ENCODE results near the gene NDUFA1.
"Not testable (repeated sequence)": the region's sequence is repeated elsewhere in the genome, so short reads cannot be mapped to it uniquely, and the experiment has no call there.

The NDUFA1 gene

DNA sequence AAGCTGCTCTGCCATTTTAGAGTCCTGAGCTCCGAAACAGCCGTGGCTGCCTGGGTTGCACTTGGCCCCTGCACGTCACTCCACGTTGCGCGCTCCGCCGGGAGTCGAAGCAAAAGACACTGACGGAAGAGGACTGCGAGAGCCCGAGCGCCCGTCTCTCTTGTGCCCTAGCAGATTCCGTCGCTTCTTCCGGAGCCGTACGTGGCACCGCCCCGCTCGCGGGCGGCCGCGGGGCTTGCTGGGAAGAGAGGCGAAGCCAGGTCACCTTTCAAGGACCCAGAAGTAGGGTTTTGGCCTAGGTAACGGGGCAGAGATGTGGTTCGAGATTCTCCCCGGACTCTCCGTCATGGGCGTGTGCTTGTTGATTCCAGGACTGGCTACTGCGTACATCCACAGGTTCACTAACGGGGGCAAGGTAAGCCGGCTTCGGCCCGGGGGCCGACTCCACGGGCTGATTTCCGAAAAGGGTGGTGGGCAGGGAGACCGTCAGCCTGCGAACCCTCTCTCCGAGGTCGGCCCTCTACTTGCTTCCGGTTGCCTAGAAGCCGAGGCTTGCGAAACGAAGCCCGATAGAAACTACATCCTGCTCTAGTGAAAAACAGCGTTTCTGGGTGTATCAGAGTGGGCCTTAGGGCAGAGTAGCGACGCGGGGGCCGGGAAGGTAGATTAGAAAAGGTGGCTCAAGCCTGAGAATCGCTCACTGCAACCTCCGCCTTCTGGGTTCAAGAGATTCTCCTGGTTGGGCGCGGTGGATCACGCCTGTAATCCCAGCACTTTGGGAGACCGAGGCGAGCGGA is at the start of gene NDUFA1, which contains the start of gene RNF113A:
NDUFA1 (plus strand) TSS at position 234 of the 797 bp plus-strand sequence; CDS start at position 314, 80 bp downstream.
RNF113A (minus strand) TSS at position 135 of the 797 bp plus-strand sequence; CDS start at position 15, 120 bp downstream.
- DNase-seq (ENCODE audit: low read depth in 3 of 3) = peak; percentile 46 to 68 (median 68)

DNA sequence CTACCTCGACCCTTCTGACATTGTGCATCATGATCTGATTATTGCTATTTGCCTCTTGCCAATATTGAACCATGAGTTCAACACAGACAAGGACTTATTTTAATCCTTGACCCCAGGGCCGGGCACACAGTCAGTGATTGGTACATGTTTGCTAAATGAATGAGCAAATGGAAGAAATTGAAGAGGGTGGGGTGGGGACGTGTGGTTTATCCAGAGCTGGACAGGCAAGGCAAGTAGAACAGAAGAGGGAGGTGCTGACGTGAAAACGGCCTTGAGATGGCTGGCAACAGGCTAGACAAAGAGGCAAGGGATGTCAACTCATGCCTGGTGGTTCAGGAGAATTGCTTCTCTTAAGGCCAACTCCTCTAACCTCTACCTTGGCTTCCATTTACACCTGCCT is 47.4 kb upstream of the NDUFA1 start:
- not testable (repeated sequence) for DNase-seq (ENCODE audit: low read depth in 3 of 3)

DNA sequence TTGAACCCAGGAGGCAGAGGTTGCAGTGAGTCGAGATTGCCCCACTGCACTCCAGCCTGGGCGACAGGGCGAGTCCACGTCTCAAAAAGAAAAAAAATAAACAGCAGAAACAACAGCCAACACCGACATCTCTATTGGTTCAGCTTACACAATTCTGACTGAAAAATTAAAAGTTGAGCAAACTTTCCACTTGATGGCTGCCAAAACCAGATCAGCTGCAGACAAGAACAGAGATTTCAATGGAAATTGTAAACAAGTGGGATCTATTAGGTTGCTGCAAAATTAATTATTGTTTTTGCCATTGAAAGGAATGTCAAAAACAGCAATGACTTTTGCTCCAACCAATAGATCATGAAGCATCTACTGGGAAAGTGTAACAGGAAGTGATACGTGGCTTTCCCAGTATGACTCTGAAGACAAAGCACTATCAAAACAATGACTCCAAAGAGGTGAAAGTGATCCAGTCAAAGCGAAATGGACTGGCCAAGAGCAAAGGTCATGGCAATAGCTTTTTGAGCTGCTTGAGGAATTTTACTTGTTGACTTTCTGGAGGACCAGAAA is 45.2 kb upstream of the NDUFA1 start:
- DNase-seq (ENCODE audit: low read depth in 3 of 3) = no peak

DNA sequence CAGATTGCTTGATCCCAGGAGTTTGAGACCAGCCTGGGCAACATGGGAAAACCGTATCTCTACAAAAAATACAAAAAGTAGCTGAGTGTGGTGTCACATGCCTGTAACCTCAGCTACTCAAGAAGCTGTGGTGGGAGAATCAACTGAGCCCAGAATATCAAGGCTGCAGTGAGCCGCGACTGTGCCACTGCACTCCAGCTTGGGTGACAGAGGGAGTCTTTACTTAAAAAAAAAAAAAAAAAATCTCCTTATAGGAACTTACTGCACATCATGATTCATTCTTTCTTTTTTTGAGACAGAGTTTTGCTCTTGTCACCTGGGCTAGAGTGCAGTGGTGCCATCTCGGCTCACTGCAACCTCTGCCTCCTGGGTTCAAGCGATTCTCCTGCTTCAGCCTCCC is 43.2 kb upstream of the NDUFA1 start:
- no peak for DNase-seq (ENCODE audit: low read depth in 3 of 3)

DNA sequence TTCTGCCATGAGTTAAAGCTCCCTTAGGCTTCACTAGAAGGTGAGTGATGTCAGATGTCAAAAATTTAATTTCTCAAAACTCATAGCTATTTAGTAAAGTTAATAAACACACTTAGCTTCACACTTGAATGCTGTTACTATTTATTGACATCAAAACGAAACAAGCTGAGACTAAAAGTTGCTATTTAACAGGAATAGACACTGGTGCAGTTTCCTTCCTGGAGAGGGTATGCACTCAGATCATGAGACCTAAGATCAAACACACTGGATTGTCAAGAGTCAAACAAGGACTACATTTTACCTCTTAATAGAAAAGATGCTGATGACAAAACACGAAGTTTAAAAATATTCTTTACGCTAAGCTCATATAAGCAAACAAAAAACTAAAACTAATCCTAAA is 37.7 kb upstream of the NDUFA1 start:
- no peak for DNase-seq (ENCODE audit: low read depth in 3 of 3)

DNA sequence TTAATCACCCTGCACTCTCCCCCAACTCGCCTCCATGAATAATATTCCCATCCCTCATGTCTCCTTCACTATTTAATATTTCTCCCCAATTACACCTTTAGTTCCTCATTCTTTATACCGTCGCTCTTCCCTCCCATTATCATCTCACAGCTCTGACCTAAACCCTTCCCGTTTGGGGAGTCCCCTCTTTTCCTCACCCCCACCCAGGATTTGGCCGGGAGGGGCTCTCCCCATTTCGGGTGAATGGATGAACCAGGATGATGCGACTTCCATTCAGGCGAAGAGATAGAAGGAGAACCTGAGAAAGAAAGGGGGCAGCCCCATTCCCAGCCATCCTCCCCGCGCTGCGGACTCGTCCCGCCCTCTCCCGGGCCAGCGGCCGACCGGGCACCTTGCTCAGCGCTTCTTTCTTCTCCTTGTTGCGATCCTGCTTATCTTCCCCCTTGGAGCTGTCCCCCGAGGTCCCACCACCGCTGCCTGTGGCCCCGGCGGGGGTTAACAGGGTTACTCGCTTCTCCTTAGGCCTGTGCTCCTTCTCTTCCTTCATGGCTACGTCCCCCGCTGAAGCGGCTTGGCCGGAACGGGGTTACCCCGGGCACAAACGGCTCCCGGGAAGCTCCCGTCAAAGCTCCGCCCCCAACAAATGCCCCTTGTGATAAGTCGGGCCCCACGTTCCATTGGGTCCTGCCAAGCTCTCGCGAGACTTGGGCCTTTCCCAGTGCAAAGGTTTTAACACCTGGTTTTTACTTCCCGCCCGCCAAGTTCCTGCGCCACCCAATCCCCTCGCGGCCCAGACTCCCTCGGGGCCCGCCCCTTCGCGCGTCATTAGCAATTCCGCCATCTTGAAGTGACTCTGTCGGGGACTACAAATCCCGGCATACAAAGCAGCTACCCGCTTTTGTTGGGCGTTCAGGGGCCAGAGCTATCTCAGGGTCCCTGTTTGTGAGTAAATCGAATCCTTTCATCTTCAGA is 19.0 kb upstream of the NDUFA1 start, which contains the start of gene UPF3B:
UPF3B (minus strand) TSS at position 582 of the 972 bp plus-strand sequence; CDS start at position 547, 35 bp downstream.
- DNase-seq (ENCODE audit: low read depth in 3 of 3) = peak; percentile 65 to 88 (median 87)

DNA sequence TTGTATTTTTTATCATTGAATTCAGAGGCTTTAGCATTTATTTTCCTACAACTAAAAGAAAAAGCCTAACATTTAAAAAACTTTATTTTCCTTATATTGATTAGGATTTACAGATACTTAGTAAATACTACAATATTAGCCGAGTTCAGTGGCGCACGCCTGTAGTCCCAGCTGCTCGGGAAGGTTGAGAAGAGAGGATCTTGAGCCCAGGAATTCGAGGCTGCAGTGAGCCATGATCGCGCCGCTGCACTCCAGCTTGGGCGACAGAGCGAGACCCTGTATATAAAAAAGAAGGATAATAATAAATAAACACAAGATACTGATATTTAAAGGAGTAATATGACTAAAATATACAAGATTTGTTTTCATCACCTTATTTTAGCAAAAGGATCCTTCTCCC is 18.2 kb upstream of the NDUFA1 start:
- DNase-seq (ENCODE audit: low read depth in 3 of 3) = no peak

DNA sequence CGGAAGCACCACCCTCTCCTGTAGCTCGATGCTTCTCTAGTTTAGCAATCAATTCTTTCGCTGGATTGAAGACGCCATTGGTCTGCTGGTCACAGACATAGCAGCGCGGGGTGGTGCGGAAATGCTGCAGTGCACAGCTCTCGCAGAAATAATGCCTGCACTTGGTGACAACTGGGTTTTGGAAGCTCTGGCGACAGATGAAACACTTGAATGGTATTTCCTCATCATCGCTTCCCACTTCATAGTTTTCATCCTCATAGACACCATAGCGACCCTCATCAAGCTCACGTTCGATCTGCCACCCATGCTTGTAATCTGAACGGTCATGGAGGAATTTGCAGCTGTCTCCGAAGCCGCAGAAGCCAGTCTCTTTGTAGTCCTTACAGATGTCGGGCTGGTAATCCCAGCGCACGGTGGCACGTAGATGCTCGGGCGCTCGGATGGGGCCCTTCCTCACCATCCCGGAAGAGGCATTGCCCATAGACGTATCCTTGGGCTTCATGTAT is 953 bp upstream of the NDUFA1 start:
- DNase-seq (ENCODE audit: low read depth in 3 of 3) = no peak

DNA sequence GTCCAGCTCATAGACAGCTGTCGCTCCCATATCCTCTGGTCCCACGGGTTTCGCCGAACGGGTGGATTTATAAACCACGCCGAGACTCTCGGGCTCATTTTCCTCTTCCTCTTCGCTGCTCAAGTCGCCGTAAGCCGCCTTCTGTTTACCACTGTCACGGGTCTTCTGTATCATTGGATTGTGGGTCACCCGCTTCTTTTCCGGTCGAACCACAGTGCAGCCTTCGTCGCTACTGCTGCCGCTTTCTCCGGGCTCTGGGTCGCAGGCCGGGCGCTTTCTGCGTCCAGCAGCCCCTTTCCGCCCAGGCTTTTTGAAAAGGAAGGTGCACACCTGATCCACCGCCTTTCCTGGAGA is 410 bp upstream of the NDUFA1 start:
- DNase-seq (ENCODE audit: low read depth in 3 of 3) = no peak

DNA sequence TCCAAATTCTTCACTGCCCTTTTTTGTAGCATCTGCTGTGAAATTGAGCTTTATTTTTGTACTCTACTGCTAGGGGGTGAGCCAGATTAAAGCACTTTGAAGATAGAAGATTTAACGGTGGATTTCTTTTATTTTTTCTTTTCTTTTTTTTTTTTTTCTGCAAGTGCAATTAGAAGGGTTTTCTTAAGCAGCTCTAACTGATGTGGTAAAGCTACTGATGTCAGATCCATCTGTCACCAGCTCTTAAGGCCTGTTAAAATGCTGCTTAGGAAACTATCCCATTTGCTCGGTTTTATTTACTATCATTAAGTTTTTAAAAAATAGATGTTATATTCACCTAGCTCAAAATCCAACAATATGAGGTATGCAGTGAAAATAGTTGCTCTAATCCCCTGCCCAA is 7.1 kb downstream of the NDUFA1 start:
- no peak for DNase-seq (ENCODE audit: low read depth in 3 of 3)

DNA sequence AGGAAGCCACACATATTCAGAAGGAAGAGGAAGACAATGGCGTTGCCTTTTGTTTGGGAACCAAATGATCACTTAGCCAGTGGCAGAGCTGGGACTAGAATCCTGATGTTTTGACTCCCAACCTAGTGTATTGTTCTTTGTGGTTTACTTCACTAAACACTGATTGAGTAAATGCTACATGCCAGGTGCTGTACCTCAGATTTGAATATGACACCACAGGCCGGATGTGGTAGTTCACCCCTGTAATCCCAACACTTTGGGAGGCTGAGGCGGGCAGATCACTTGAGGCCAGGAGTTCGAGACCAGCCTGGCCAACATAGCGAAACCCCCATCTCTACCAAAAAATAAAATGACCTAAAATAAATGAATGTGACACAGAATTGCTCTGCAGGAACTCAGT is 8.4 kb downstream of the NDUFA1 start:
- DNase-seq (ENCODE audit: low read depth in 3 of 3) = no peak

DNA sequence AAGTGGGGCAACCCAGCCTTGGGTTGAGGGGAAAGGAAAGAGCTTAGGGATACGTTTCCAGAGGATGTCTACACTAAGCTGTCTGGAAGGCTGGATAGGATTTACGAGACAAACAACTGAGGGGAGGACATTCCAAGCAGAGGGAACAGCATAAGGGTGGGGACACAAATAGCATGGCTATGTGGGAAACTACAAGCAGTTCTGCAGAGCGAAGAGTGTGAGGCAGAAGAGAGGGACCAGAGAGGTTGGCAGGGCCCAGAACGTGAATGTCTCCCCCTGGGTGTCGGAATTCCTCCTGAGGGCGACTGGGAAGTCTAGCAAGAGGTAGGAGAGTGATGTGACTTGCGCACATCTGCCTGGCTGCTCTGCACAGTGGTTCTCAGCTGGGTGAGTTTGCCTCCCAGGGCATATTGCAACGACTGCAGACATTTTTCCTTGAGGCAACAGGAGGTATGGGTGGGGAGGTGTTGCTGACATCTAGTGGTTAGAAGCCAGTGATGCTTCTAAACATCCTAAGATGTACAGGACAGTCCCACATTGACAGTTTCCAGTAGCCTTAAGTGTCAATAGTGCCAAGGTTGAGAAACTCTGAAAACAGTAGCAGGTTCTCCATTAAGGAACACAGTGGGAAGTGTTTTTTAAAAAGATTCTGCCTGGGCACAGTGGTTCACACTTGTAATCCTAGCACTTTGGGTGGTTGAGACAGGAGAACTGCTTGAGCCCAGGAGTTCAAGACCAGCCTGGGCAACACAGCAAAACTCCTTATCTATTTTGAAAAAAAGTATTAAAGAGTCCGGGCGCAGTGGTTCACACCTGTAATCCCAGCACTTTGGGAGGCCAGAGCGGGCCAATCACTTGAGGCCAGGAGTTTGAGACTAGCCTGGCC is 9.2 kb downstream of the NDUFA1 start:
- DNase-seq (ENCODE audit: low read depth in 3 of 3) = no peak

DNA sequence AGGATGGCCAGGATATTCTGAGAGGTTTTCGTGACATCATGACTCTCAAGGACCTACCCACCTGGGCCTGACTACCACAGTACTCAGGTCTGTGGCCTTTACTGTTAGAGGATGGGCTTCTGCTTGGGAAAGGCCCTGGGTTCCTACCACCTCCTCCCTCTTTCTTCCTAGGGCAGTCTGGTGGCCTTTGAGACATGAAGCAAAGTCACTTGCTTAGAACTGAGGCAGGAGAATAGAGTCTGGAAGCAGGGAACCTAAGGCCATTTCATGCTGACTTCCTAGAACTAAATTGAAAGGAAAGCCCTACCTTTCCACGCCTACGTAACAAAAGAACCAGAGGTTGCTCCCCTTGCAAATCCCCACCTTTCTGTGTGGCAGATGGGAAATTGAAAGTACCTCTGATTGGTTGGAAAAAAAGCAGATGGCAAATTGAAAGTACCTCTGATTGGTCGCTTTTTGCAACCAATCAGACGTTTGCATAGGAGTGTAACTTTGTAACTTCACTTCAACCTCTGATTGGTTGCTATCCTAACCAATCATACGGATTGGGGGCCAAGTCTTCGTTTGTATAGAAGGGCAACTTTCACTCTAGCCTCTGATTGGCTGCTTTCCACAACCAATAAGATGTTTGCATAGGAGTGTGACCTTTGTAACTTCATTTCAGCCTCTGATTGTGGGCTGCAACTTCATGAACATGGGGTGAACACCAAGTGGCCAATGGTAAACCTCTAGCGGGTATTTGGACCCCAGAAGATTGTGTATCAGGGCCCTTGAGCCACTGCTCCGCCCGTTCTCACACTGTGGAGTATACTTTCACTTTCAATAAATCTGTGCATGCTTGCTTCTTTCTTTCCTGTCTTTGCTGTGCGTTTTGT is 14.2 kb downstream of the NDUFA1 start:
- DNase-seq (ENCODE audit: low read depth in 3 of 3) = no peak

DNA sequence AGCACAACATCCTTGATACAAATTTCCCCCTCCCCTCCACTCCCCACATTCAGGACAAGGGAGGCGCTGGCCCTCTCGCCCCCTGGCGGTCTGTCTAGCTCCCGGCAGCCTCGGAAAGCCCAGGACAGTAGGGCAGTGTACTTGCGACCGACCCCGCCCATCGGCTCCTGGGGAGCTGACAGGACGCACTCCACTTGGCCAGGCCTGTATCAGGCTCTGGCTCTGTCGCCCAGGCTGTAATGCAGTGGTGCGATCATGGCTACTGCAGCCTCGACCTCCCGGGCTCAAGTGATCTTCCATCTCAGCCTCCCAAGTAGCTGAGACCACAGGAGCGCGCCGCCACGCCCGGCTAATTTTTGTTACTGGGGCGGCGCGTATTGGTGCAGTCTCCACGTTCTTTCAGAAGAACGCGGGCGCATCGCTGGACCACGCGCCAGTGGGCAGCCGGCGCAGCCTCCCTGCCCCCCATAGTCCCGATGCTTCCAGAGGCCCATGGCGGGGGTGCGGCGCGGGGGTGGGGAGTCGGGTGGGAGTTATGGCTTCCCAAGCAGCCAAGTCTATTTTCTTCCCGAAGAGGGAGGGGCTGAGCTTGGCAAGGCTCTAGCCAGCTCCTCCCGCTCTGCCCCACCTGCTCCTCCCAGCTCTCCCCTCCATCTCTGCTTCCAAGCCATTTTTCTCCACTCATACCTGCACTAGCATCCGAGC is 16.2 kb downstream of the NDUFA1 start:
- peak; percentile 14 to 28 (median 20) for DNase-seq (ENCODE audit: low read depth in 3 of 3)

DNA sequence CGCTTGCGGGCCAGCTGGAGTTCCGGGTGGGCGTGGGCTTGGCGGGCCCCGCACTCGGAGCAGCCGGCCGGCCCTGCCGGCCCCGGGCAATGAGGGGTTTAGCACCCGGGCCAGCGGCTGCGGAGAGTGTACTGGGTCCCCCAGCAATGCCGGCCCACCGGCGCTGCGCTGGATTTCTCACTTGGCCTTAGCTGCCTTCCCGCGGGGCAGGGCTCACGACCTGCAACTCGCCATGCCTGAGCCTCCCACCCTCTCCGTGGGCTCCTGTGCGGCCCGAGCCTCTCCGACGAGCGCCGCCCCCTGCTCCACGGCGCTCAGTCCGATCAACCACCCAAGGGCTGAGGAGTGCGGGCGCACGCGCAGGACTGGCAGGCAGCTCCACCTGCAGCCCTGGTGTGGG is 19.0 kb downstream of the NDUFA1 start:
- DNase-seq (ENCODE audit: low read depth in 3 of 3) = not testable (repeated sequence)

DNA sequence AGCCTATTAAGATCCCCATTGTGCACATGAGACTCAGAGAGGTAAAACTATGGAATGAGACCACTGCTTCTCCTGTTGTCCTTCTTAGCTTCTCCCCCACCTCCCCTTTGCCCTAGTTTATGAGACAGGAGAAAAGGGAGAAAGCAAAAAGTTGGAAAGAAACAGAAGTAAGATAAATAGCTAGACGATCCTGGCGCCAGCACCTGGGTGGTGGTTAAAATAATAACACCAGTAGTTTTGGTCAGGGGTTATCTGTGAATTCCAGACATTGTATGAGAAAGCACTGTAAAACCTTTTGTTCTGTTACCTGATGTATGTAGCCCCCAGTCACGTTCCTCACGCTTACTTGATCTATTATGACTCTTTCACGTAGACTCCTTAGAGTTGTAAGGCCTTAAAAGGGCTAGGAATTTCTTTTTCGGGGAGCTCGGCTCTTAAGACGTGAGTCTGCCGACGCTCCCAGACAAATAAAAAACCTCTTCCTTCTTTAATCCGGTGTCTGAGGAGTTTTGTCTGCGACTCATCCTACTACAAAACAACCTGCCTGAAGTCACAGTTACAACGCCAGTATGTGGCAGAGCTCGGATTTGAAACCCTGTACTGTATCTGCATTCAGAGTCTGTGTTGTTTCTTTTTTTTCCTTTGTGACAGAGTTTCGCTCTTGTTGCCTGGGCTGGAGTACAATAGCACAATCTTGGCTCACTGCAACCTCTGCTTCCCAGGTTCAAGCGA is 20.5 kb downstream of the NDUFA1 start:
- DNase-seq (ENCODE audit: low read depth in 3 of 3) = not testable (repeated sequence)

DNA sequence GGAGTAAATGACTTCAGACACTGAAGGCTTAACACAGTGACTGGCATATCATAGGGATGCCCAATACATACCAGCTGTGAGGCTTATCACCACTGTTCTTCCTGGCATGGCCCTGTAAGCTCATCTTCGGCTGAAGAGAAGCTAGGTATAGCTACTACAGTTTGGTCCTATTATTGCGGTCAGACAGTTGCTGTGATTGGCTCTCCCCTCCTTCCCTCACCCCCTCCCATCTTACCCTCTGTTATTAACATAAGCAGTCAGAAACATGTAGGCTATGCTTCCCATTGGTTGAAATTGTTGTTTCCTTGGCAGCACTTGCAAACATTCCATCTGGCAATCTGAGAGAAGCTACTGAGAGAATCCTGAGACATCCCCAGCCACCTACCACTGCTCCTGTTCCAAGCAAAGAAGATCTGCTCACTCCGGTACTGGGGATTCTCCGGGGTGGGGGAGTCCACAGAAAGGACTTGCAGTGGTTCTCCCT is 24.3 kb downstream of the NDUFA1 start, which contains the start of gene AKAP14:
AKAP14 (plus strand) TSS at position 51 of the 484 bp plus-strand sequence. CDS start 7,331 bp downstream, outside the sequence.
- no peak for DNase-seq (ENCODE audit: low read depth in 3 of 3)

DNA sequence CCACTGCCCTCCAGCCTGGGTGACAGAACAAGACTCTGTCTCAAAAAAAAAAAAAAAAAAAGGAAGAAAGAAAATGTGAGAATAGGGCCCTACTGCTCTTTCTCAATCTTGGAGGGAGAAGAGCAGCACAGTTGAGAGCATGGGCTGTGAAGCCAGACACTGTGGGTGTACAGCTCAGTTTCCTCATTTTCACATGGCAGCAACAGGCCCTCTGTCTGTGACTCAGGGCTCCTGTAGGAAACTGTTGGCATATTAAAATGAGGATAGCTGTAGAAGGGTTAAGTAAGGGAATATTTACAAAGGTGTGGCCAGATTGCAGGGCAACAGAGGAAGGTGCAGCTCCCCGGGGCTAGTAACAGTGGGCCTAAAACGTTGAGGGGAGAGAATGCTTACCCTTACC is 27.5 kb downstream of the NDUFA1 start:
- DNase-seq (ENCODE audit: low read depth in 3 of 3) = no peak

Data from stimulated activated CD4-positive, alpha-beta T cell treated with anti-CD3 and anti-CD28 coated beads, TNF-alpha, amount 100 ng/mL, for 4 hours (primary cell).